Islet of Langerhans (tissue), 1 donor: Measurements from ENCODE around the gene TRIP11.
A peak's percentile ranks its signal among the peaks of the same experiment; 100 is the strongest.
"Not testable (repeated sequence)": the region's sequence is repeated elsewhere in the genome, so short reads cannot be mapped to it uniquely, and the experiment has no call there.

Experiments
- FAIRE-seq: peaks from one replicate; lab custom pipeline; 2011; peaks lifted over from hg19 to GRCh38; lab: Jason Lieb, UNC

The TRIP11 gene

GRCh38 chr14:92039719-92040430 is at the start of gene TRIP11:
Gene TRIP11 (minus strand): TSS chr14:92040059. CDS start chr14:92039685, 374 bp downstream.
- FAIRE-seq: no peak

- FAIRE-seq: no peak
Observed at GRCh38 chr14:92088494-92088893, 48.6 kb upstream of the TRIP11 start.

- no peak for FAIRE-seq
Observed at GRCh38 chr14:92074555-92074954, 34.7 kb upstream of the TRIP11 start.

- no peak for FAIRE-seq
Observed at GRCh38 chr14:92058006-92058917, 18.4 kb upstream of the TRIP11 start.

GRCh38 chr14:92049781-92050180 is 9.9 kb upstream of the TRIP11 start:
- no peak for FAIRE-seq

GRCh38 chr14:92049221-92049620 is 9.4 kb upstream of the TRIP11 start:
- not testable (repeated sequence) for FAIRE-seq

GRCh38 chr14:92045904-92046303 is 6.0 kb upstream of the TRIP11 start:
- not testable (repeated sequence) for FAIRE-seq

- not testable (repeated sequence) for FAIRE-seq
Observed at GRCh38 chr14:92041766-92042165, 1.9 kb upstream of the TRIP11 start.

GRCh38 chr14:92041203-92041602 is 1.3 kb upstream of the TRIP11 start:
- FAIRE-seq: no peak

- FAIRE-seq: no peak
Observed at GRCh38 chr14:92040431-92041051, 682 bp upstream of the TRIP11 start.

- no peak for FAIRE-seq
Observed at GRCh38 chr14:92039063-92039718, 668 bp downstream of the TRIP11 start.

GRCh38 chr14:92037989-92038388 is 1.9 kb downstream of the TRIP11 start:
- FAIRE-seq: no peak

GRCh38 chr14:92035890-92036289 is 4.0 kb downstream of the TRIP11 start:
- FAIRE-seq: no peak

- no peak for FAIRE-seq
Observed at GRCh38 chr14:92033906-92034687, 5.8 kb downstream of the TRIP11 start.

GRCh38 chr14:92033433-92033832 is 6.4 kb downstream of the TRIP11 start:
- no peak for FAIRE-seq

GRCh38 chr14:92026548-92027190 is 13.2 kb downstream of the TRIP11 start:
- no peak for FAIRE-seq

GRCh38 chr14:92022036-92022435 is 17.8 kb downstream of the TRIP11 start:
- FAIRE-seq: no peak

GRCh38 chr14:92021523-92021922 is 18.3 kb downstream of the TRIP11 start:
- FAIRE-seq: no peak

- FAIRE-seq: peak; percentile 45
Observed at GRCh38 chr14:92014040-92014439, 25.8 kb downstream of the TRIP11 start.

- no peak for FAIRE-seq
Observed at GRCh38 chr14:92012121-92012748, 27.6 kb downstream of the TRIP11 start.

- no peak for FAIRE-seq
Observed at GRCh38 chr14:92010644-92011043, 29.2 kb downstream of the TRIP11 start.
